ENCODE data around the gene IFIT3. TPM values are rescaled to one million over a fixed set of nuclear protein-coding genes. Genes with fewer than 3 reads are reported as not detected.

The IFIT3 gene
- total RNA-seq, 1 experiment from 2014 or later: 1.5 TPM

- Histone ChIP-seq H3K4me3 (ENCODE audit: low read depth, low read length) (no peak overlapping the region), H3K4me1 (peaks cover 7% of the 10 kb centered on the region), H3K27me3 (replicated peaks; ENCODE audit: control insufficient read depth, insufficient read depth, low read length) (no peaks in the 10 kb centered on the region), H3K9me3 (no peaks in the 10 kb centered on the region), H3K36me3 (ENCODE audit: control insufficient read depth, insufficient read depth, low read length) (no peaks in the 10 kb centered on the region)
- H3K27me3 Mint-ChIP-seq (ENCODE audit: insufficient read depth, unreplicated experiment): no peaks in the 10 kb centered on the region
- no peak overlapping the region for H3K4me3 Mint-ChIP-seq (ENCODE audit: unreplicated experiment)
- TF ChIP-seq CTCF (IDR thresholded peaks at IDR 0.05; ENCODE audit: insufficient read depth in 1 of 2, low read depth in 1 of 2, low read length in 1 of 2, severe bottlenecking in 1 of 2, unreplicated experiment in 1 of 2): no peak
- ChIA-PET POLR2A (no interaction called here), CTCF (interaction anchor here (1.9 kb wide), 1 partner anchor 62 kb away, joined by 5 read pairs; no protein-coding TSS in a partner anchor)
- no peaks in the 10 kb centered on the region for H3K4me1 Mint-ChIP-seq (ENCODE audit: low read depth, unreplicated experiment)
- no peaks in the 10 kb centered on the region for H3K36me3 Mint-ChIP-seq (ENCODE audit: insufficient read depth, unreplicated experiment)
- intact Hi-C loops (cut with micrococcal nuclease; ENCODE audit: unreplicated experiment): no loop called here
- no TSS peak for BruUV-seq (replicated peaks)
- H3K27ac Mint-ChIP-seq (ENCODE audit: unreplicated experiment): no peak overlapping the region
- no peaks in the 10 kb centered on the region for H3K9me3 Mint-ChIP-seq (ENCODE audit: unreplicated experiment)
- no peak for DNase-seq
Observed at GRCh38 chr10:89307269-89307577, 20.6 kb upstream of the IFIT3 start.

GRCh38 chr10:89308266-89308665 is 19.5 kb upstream of the IFIT3 start:
- TF ChIP-seq CTCF (IDR thresholded peaks at IDR 0.05; ENCODE audit: insufficient read depth in 1 of 2, low read depth in 1 of 2, low read length in 1 of 2, severe bottlenecking in 1 of 2, unreplicated experiment in 1 of 2): no peak
- no peaks in the 10 kb centered on the region for H3K9me3 ChIP-seq
- H3K27me3 ChIP-seq (replicated peaks; ENCODE audit: control insufficient read depth, insufficient read depth, low read length): no peaks in the 10 kb centered on the region
- H3K27ac Mint-ChIP-seq (ENCODE audit: unreplicated experiment): no peak overlapping the region
- H3K36me3 ChIP-seq (ENCODE audit: control insufficient read depth, insufficient read depth, low read length): no peaks in the 10 kb centered on the region
- intact Hi-C loops (cut with micrococcal nuclease; ENCODE audit: unreplicated experiment): no loop called here
- DNase-seq: no peak
- H3K4me3 Mint-ChIP-seq (ENCODE audit: unreplicated experiment): no peak overlapping the region
- no peaks in the 10 kb centered on the region for H3K9me3 Mint-ChIP-seq (ENCODE audit: unreplicated experiment)
- H3K4me3 ChIP-seq (ENCODE audit: low read depth, low read length): no peak overlapping the region
- peaks cover 7% of the 10 kb centered on the region; the same call in 1 of the 2 replicates for H3K4me1 ChIP-seq
- H3K4me1 Mint-ChIP-seq (ENCODE audit: low read depth, unreplicated experiment): no peaks in the 10 kb centered on the region
- no TSS peak for BruUV-seq (replicated peaks)
- CTCF ChIA-PET: interaction anchor here (1.9 kb wide), 1 partner anchor 61 kb away, joined by 5 read pairs; no protein-coding TSS in a partner anchor
- no peaks in the 10 kb centered on the region for H3K27me3 Mint-ChIP-seq (ENCODE audit: insufficient read depth, unreplicated experiment)
- no peaks in the 10 kb centered on the region for H3K36me3 Mint-ChIP-seq (ENCODE audit: insufficient read depth, unreplicated experiment)
- POLR2A ChIA-PET: no interaction called here

- CTCF ChIA-PET: no interaction called here
- Mint-ChIP-seq H3K27ac (ENCODE audit: unreplicated experiment) (no peak overlapping the region), H3K36me3 (ENCODE audit: insufficient read depth, unreplicated experiment) (no peaks in the 10 kb centered on the region), H3K4me1 (ENCODE audit: low read depth, unreplicated experiment) (no peaks in the 10 kb centered on the region), H3K9me3 (ENCODE audit: unreplicated experiment) (no peaks in the 10 kb centered on the region), H3K4me3 (ENCODE audit: unreplicated experiment) (no peak overlapping the region), H3K27me3 (ENCODE audit: insufficient read depth, unreplicated experiment) (no peaks in the 10 kb centered on the region)
- POLR2A ChIA-PET: no interaction called here
- intact Hi-C loops (cut with micrococcal nuclease; ENCODE audit: unreplicated experiment): no loop called here
- Histone ChIP-seq H3K4me1 (peaks cover 7% of the 10 kb centered on the region; the same call in 1 of the 2 replicates), H3K9me3 (no peaks in the 10 kb centered on the region), H3K36me3 (ENCODE audit: control insufficient read depth, insufficient read depth, low read length) (no peaks in the 10 kb centered on the region), H3K27me3 (replicated peaks; ENCODE audit: control insufficient read depth, insufficient read depth, low read length) (no peaks in the 10 kb centered on the region), H3K4me3 (ENCODE audit: low read depth, low read length) (no peak overlapping the region)
- TF ChIP-seq CTCF (IDR thresholded peaks at IDR 0.05; ENCODE audit: insufficient read depth in 1 of 2, low read depth in 1 of 2, low read length in 1 of 2, severe bottlenecking in 1 of 2, unreplicated experiment in 1 of 2): no peak
- DNase-seq: no peak
- no TSS peak for BruUV-seq (replicated peaks)
Observed at GRCh38 chr10:89308736-89309135, 19.1 kb upstream of the IFIT3 start.
